ENCODE data around the gene TRAK2. TPM values are rescaled to one million over a fixed set of nuclear protein-coding genes. Genes with fewer than 3 reads are reported as not detected.

Gene TRAK2
- total and polyA plus RNA-seq, 2 of the 13 experiments (the other 11 are each of a cell fraction or from before 2014, with no cell fraction given) = 7.7 to 21.0 TPM

GRCh38 chr2:201357221-201357620, 94.0 kb downstream of the TRAK2 start, which contains the start of gene FLACC1:
Gene FLACC1 (minus strand): TSS chr2:201357345. CDS start chr2:201351404, 5,941 bp downstream.
- no peaks in the 10 kb centered on the region for H3K9me3 ChIP-seq (ENCODE audit: low read length)
- no TSS peak for BruUV-seq (replicated peaks)
- H3K9ac ChIP-seq (ENCODE audit: insufficient read depth, low read depth, low read length) = peak within 1 kb of the TSS; percentile 6; the same call in 1 of the 2 replicates
- WGBS (ENCODE audit: low lambda C conversion rate) = 76% methylated on average over 1 of the region's 1 CpG
- in situ Hi-C loops (cut with HindIII; ENCODE audit: extremely low pct_ligation_motif_present, low pct_unique_long_range_greater_than_20kb) = no loop called here
- CTCF ChIA-PET (ENCODE audit: low intra/inter-chr PET ratio, low total read pairs) = no interaction called here
- no peaks in the 10 kb centered on the region for H4K20me1 ChIP-seq (ENCODE audit: insufficient read depth, low read length)
- POLR2A ChIA-PET = no interaction called here
- DNase-seq (ENCODE audit: low spot score) (peak; percentile 56), ATAC-seq (peak; percentile 80), FAIRE-seq (peak; percentile 12)
- no peaks in the 10 kb centered on the region for H3K27me3 ChIP-seq (ENCODE audit: control insufficient read depth in 1 of 2, insufficient read depth in 2 of 2, low read length in 2 of 2)
- H2AFZ ChIP-seq (ENCODE audit: low read length) = no peak within 1 kb of the TSS
- intact Hi-C loops (cut with micrococcal nuclease; ENCODE audit: unreplicated experiment) = no loop called here
- peaks cover 19% of the 10 kb centered on the region for H3K4me1 ChIP-seq (ENCODE audit: insufficient read depth, low read length)
- H3K79me2 ChIP-seq (ENCODE audit: insufficient read depth, low read length) = no peaks in the 10 kb centered on the region
- H3K4me2 ChIP-seq (ENCODE audit: low read depth, low read length) = 0 out of 2 replicates have a peak within 1 kb of the TSS, but pooled peaks have one; percentile 13
- peak within 1 kb of the TSS; percentile 4 for H3K27ac ChIP-seq (ENCODE audit: extremely low read length, insufficient read depth, low read length)
- no peaks in the 10 kb centered on the region for H3K36me3 ChIP-seq (replicated peaks in 1 of 2; ENCODE audit: control insufficient read depth in 1 of 2, insufficient read depth in 2 of 2, low read length in 2 of 2)
- H3K4me3 ChIP-seq (replicated peaks in 1 of 3; ENCODE audit: insufficient read depth in 1 of 3, low read depth in 2 of 3, low read length in 3 of 3) = no peak within 1 kb of the TSS
- 0 out of 3 replicates have a peak, but pooled peaks have one; percentile 32 for TF ChIP-seq MXI1 (IDR thresholded peaks at IDR 0.05; ENCODE audit: borderline replicate concordance, low read depth, low read length)
- no peak for TF ChIP-seq PAXIP1 (CRISPR knock-in tag; conservative IDR thresholded peaks at IDR 0.05)
- no peak for TF ChIP-seq ZHX1 (CRISPR knock-in tag; IDR thresholded peaks at IDR 0.05; ENCODE audit: low read depth)
- TF ChIP-seq HNRNPLL (IDR thresholded peaks at IDR 0.05; ENCODE audit: low read depth, low read length, poor library complexity, severe bottlenecking) = no peak
- TF ChIP-seq HMGXB3 (CRISPR knock-in tag; IDR thresholded peaks at IDR 0.05; ENCODE audit: borderline replicate concordance) = peak; percentile 99
- no peak for TF ChIP-seq MYPOP (CRISPR knock-in tag; IDR thresholded peaks at IDR 0.05)
- TF ChIP-seq RORA (CRISPR knock-in tag; IDR thresholded peaks at IDR 0.05) = 0 out of 2 replicates have a peak, but pooled peaks have one; percentile 13
- TF ChIP-seq ZFP36L1 (CRISPR knock-in tag; IDR thresholded peaks at IDR 0.05) = no peak
- peak; percentile 71 for TF ChIP-seq RFX1 (IDR thresholded peaks at IDR 0.05)
- peak; percentile 80 for TF ChIP-seq NFYB (CRISPR knock-in tag; IDR thresholded peaks at IDR 0.05)
- no peak for TF ChIP-seq ATF3 (CRISPR knock-in tag; IDR thresholded peaks at IDR 0.05)
- peak; percentile 78 for TF ChIP-seq NFYC (CRISPR knock-in tag; IDR thresholded peaks at IDR 0.05)
- no peak for TF ChIP-seq KLF9 (CRISPR knock-in tag; IDR thresholded peaks at IDR 0.05; ENCODE audit: low read depth)

All from HepG2 (cell line).